Amygdala (tissue), 56 donors: ENCODE measurements around the gene TMEM184C.

ENCODE experiments used
- DNase-seq, 56 donors: peaks; one replicate each; lab custom pipeline; 2025; lab: John Stamatoyannopoulos, UW

The TMEM184C gene

DNA sequence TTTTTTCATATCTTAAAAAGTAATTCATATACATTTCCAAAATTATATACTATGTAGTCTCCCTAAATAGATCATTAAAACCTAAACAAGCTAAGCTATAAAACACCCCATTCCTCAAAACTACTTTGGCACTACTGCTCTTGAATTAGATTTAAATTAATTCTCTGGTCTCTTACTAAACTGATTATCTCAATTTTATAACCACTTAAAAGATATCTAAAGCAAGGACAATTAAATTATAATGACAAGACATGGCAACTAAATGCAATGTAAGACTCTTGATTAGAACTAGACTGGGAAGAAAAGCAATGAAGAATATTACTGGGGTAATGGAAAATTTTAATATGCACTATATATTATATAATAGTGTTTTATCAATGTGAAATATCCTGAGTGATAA, 27.9 kb downstream of the TMEM184C start:
- no peak for DNase-seq

DNA sequence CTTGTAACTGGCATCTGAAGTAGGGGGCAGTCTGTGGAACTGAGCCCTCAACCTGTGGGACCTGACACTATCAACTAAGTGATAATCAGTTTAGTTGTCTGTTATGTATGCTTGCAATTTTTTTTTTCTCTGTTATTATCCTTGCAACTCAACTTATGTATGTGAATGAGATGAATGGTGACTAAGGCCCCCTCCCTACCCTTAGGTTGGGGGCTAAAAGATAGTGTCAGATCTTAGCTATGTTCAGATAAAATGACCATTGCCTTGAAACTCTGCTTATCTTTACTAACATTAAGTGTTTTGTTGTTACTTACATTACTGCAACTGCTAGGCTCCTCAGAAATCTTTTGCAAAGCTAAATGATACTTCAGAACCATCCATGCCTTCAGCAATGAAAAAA, 31.5 kb downstream of the TMEM184C start:
- DNase-seq = no peak

DNA sequence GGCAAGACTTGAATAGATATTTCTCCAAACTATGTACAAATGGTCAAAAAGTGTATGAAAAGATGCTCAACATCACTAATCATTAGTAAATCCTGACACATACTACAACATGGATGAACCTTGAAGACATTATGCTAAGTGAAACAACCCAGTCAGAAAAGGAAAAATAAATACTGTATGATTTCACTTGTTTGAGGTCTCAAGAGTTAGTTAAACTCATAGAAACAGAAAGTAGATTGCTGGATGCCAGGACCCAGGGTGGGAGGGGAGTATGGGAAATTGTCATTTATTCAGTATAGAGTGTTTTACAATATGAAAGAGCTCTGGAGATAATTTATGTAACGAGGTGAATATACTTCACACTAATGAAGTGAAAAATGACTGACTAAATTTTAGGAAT, 34.4 kb downstream of the TMEM184C start:
- no peak for DNase-seq

GRCh38 chr4:147655639-147656038, 38.4 kb downstream of the TMEM184C start:
- DNase-seq = no peak

DNA sequence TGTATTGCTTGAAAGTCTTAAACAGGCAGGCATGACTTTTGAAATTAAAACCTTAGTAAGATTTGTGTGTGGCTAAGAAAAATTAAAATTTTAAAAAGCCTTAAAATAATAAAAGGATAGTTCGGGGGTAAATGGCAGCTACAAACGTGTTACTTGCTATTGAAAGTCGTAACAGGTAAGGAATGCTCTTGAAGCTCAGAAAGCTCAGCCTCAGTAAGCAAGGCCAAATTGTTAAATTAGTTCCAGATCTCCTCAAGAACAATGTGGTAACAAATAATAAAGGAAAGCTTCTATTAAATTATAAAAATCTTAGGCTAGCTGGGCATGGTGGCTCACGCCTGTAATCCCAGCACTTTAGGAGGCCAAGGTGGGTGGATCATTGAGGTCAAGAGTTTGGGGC, 41.3 kb downstream of the TMEM184C start:
- no peak for DNase-seq

DNA sequence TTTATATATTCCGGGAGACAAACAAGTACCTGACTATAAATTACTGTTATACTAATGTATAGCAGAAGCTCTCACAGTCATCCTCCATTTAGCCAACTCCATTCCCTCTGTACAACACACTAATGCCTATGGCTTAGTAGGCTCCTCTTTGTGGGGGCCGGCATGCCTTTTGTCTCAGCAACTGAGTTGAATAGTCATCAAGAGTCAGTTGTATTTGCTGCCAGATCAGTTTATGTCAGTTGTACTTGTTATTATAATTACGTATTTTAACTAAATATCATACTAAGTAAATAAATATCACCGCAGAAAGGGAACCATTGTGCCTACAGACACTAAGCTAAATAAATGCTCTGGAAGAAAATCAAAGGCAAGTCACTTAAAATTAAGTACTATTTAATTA, 56.9 kb downstream of the TMEM184C start:
- DNase-seq = no peak

- DNase-seq = no peak
Observed at GRCh38 chr4:147674496-147674895, 57.3 kb downstream of the TMEM184C start.

GRCh38 chr4:147678106-147678505, 60.9 kb downstream of the TMEM184C start:
- no peak for DNase-seq

GRCh38 chr4:147678796-147679549, 61.8 kb downstream of the TMEM184C start:
- DNase-seq = no peak

- DNase-seq = no peak
Observed at GRCh38 chr4:147682755-147683154, 65.6 kb downstream of the TMEM184C start.

DNA sequence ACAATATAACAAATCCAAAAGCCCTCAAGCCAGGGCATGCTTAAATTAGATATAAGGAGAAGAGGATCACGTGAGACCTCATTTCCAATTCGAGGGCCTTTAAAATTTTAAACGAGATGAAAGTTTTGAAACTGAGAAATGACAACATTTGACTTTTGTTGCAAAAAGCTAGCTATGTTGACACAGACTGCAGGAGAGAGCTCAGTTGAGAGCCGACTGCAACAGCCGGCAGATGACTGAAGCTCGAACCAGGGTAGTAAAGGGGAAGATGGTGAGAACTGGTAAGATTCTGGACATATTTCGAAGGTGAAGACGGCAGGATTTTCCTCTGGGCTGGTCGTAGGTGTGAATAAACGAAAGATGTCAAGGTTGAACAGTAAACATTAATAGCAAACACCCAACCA, 66.0 kb downstream of the TMEM184C start:
- peak in 16 of 56 donors; percentile 1 to 34 (median 3) for DNase-seq

- DNase-seq = peak; percentile 25 to 94 (median 82)
Observed at GRCh38 chr4:147683717-147684700, 66.8 kb downstream of the TMEM184C start, which contains the start of gene PRMT9. Gene PRMT9 (minus strand): TSS chr4:147684163. CDS start chr4:147683987, 176 bp downstream.

GRCh38 chr4:147689067-147689466, 71.9 kb downstream of the TMEM184C start:
- DNase-seq = no peak

GRCh38 chr4:147691820-147692219, 74.6 kb downstream of the TMEM184C start:
- DNase-seq = no peak

DNA sequence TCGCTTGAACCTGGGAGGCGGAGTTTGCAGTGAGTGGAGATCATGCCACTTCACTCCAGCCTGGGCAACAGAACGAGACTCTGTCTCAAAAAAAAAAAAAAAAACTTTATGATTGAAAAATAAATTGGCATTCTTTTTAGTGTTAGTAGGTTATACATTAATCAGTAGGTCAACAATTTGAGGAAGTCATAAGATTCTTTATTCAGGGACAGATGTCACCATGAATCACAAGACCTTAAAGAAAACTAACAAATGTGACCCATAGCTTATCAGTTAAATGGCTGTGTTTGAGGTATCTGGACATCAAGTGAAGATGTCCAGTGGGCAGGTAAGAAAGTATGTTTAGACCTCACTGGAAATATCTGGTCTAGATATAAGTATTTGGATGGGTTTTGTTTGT, 76.0 kb downstream of the TMEM184C start:
- DNase-seq = no peak

GRCh38 chr4:147696866-147697265, 79.7 kb downstream of the TMEM184C start:
- DNase-seq = no peak

DNA sequence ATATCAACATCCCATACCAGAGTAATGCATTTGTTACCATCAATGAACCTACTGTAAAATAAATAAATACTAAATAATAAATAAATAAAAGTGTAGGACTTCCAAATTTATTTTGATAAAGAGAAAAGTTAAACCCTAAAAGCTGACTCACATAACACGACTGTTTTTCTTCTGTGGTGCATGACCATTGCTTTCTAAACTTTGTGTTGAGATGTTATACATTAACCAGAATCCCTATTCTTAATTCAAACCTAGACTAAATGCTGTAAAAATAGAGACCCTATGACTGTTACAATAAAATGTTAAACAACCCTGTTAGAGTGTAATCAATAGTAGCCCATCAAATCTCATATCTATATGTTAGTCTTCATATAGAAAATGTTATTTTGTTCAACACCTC, 87.6 kb downstream of the TMEM184C start:
- DNase-seq = no peak

DNA sequence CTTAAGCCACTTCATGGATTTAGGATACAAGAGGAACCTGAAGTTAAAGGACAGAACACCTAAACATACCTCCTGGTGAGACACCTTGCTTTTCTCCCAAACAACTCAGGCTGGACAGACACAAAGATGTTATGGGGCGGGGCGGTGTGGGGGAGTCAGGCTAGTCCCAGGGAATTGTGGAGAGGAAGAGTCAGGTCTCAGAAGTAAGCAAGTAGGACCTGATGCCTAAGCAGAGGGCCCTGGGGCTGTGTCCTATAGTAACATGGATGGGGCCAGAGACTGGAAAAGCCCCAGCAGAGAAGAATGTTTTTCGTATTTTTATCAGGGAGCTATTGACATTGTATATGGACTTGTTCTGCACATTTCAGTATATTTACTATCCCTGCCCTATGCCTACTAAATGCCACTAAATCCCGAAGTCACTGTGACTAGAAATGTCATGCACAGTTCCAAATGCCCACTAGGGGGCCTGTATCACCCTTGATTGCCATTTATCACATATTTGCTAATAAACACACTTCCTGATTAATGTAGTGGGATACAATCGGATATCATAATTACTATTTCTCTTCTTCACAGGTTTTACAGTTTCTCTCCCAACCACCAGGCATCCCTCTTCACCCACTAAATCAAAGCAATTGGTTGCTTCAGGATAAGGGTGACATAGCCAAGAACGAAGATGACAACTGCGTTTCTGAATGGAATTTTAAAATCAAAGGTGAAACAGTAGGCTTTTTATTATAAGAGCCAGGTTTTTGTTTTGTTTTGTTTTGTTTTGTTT, 90.9 kb downstream of the TMEM184C start:
- peak in 28 of 56 donors; percentile 0 to 77 (median 10) for DNase-seq

GRCh38 chr4:147709999-147710398, 92.8 kb downstream of the TMEM184C start:
- no peak for DNase-seq

- DNase-seq = no peak
Observed at GRCh38 chr4:147714575-147715401, 97.6 kb downstream of the TMEM184C start.
